ENCODE measurements around the gene KRT5.
"Not testable (repeated sequence)": the region's sequence is repeated elsewhere in the genome, so short reads cannot be mapped to it uniquely, and the experiment has no call there.

KRT5 gene

GRCh38 chr12:52493172-52493571 lies 27.0 kb downstream of the KRT5 start, which contains the start of gene KRT6A:
KRT6A (minus strand) TSS chr12:52493257; CDS start chr12:52493188, 69 bp downstream.
- no peak for DNase-seq

- DNase-seq, result not testable (repeated sequence)
Measured at GRCh38 chr12:52492405-52492804, 27.8 kb downstream of the KRT5 start.

- DNase-seq, result not testable (repeated sequence)
Measured at GRCh38 chr12:52491495-52491894, 28.7 kb downstream of the KRT5 start.

- DNase-seq, result no peak
Measured at GRCh38 chr12:52488736-52489135, 31.5 kb downstream of the KRT5 start.

GRCh38 chr12:52487744-52488443 lies 32.3 kb downstream of the KRT5 start:
- DNase-seq, result not testable (repeated sequence)

GRCh38 chr12:52487211-52487610 lies 33.0 kb downstream of the KRT5 start:
- DNase-seq, result no peak

- DNase-seq, result no peak
Measured at GRCh38 chr12:52486166-52487105, 33.8 kb downstream of the KRT5 start.

GRCh38 chr12:52480073-52480472 lies 40.1 kb downstream of the KRT5 start:
- no peak for DNase-seq

- DNase-seq, result no peak
Measured at GRCh38 chr12:52477651-52478050, 42.5 kb downstream of the KRT5 start.

GRCh38 chr12:52474212-52474611 lies 46.0 kb downstream of the KRT5 start:
- DNase-seq, result no peak

- DNase-seq, result no peak
Measured at GRCh38 chr12:52473768-52474167, 46.4 kb downstream of the KRT5 start, which contains the start of gene KRT6C. KRT6C (minus strand) TSS chr12:52473805; CDS start chr12:52473737, 68 bp downstream.

- no peak for DNase-seq
Measured at GRCh38 chr12:52469853-52470252, 50.3 kb downstream of the KRT5 start.

GRCh38 chr12:52464897-52465296 lies 55.3 kb downstream of the KRT5 start:
- no peak for DNase-seq

Measured in fibroblast of skin of back (primary cell).